NCI-H2171 treated with DMSO at 0.1 percent for 48 hours (cell line): ENCODE measurements around the gene LENG8.
"Not testable (repeated sequence)": the region's sequence is repeated elsewhere in the genome, so short reads cannot be mapped to it uniquely, and the experiment has no call there.

Source experiments
- DNase-seq: peaks from one replicate; lab custom pipeline; 2025; lab: John Stamatoyannopoulos, UW

The LENG8 gene

DNA sequence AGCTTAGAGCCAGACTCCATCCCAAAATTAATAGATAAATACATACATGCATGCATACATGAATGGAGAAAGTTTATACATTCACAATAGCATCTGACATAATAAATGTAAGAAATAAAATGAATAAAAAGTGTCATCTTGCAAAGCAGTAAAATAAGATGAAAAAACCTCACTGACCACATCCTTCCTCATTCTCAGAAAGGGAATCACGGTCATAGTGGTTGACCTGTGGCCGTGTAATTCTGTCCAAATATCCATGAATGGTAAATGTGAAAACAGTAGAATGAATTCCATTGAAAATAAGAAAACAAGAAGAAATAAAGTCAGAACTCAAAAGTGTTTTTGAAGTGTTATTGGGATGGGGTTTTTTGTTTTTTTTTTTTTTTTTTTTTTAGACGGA is 33.9 kb downstream of the LENG8 start:
- no peak for DNase-seq

DNA sequence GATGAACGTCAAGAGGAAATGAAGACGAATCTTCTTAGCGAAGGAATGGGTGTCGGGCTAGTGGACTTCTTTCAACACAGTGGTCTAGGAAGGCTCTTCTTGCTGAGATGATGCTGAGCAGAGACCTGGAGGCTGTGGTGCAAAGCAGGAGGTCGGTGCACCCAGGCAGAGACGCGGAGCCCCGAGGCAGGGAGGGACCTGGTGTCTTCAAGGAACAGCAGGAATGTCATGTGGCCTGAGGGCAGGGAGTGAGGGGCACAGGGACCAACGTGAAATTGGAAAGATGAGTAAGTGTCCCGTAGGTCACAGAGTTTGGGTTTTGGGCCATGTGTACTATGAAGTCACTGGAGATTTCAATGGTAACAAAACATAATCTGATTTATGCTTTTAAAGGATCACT is 35.5 kb downstream of the LENG8 start:
- no peak for DNase-seq

DNA sequence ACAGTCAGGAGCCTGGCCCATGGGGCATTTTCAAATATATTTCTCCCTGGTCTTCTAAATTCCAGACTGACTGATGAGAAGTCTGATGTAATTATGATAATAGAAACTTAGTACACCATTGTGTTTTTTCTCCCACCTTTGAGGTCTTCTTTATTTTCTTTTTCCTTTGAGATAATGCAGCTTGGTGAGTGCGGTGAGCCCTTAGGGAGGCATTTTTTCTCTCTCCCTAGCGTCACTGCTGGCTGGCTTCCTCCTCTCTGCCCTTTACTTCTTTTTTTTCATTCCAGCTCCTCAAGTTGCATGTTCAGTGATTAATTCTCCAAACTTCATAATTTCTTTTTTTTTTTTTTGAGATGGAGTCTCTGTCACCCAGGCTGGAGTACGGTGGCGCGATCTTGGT is 36.9 kb downstream of the LENG8 start:
- no peak for DNase-seq

DNA sequence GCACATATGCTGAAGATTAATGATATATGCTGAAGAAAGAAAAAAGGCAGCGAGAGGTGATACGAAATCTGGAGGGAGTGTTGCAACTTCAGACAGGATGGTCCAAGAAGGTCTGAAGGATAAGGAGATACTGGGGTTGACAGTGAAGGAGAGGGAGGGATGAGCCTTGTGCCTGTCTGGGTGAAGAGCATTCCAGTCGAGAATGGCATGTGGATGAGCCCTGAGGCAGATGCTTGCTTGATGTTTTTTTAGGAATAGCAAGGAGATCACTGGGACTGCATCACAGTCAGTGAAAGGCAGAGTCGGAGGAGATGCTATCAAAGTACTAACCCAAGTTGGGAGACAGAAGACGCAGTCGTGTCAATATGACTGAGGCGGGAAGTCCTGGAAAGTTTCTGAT is 40.3 kb downstream of the LENG8 start:
- DNase-seq = no peak

DNA sequence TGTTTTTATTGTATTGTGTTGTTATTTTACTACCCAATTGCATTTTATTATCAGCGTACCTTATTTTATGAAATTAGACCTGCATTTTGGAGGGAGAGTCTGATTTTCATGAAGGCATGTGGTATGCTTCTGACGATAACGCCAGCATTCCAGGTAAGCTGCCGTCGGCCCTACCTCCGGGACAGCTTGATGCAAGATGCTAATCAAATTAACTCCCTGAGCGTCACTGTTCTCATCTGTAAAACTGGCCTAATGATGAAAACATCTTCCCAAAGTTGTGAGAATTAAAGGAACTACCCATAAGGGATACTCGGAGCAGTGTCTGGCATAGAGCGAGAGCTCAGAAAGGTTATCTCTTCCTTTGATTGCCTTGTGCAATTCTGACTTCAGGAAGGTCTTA is 40.8 kb downstream of the LENG8 start:
- no peak for DNase-seq

DNA sequence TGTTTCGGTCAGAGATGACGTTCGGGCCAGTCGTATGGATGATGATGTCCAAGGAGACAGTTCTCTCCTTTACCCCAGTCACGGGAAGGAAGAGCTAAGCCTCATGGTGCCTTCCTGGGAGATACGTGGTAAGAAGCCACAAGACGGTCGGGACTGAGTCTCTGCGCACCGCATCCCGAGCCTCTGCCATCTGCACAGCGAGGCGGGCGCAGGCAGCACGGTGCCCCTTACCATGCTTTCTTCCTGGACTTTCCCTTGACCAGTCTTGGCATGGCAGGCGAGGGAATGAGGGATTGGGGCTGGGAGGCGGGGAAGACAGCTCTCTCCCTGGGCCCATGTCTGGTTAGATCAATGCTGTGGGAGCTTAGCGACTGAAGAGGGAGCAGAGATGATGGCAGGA is 43.6 kb downstream of the LENG8 start:
- no peak for DNase-seq

DNA sequence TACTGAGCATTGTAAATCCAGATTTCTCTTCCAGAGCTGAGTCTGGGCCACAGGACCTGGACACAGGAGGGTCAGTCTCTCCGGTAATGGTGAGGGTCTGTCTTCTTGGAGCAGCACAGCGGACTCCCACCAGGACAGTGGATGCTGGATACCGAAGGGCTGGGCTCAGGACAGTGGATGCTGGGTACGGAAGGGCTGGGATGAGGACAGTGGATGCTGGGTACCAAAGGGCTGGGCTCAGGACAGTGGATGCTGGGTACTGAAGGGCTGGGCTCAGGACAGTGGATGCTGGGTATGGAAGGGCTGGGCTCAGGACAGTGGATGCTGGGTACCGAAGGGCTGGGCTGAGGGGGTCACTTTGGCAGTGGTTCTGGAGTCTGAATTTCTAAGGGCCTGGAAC is 44.1 kb downstream of the LENG8 start:
- not testable (repeated sequence) for DNase-seq

DNA sequence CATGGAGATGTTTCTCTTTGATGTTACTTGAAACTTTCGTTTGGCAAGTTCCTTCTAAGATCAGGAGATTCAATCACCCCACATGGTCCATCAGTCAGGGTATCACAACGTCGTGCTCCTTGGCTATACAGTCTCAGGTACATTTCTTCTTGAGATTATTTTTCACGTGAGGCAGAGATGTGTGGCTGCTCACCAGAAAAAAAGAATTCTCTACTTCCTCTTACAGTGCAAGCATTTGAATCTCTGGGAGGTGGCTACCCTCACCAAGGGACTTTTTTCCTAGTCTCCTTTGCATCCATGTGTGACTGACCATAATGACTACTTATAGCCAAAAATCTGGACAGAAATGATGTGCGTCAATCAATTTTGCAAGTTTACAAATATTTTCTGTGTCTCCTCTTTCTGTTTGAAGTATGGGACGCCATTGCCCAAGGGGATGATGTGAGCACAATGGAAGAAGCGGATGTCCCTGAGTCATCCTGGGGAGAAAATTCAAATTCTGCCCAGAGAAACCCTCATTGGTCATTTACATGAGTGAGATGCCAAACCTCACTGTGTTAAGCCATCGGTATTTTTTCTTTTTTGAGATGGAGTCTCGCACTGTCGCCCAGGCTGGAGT is 45.1 kb downstream of the LENG8 start:
- no peak for DNase-seq

DNA sequence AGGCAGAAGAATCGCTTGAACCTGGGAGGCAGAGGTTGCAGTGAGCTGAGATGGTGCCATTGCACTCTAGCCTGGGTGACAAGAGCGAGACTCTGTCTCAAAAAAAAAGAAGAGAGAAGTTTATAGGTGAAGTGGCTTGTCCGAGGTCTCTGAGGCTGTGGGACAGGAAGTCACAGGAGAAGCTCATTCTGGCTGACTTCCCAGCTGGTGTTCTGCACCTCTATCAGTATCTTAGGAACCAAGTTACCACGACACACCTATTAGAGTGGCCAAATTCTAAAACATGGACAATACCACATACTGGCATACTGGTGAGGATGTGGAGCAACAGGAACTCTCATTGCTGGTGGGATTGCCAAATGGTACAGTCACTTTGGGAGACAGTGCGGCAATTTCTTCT is 46.3 kb downstream of the LENG8 start:
- not testable (repeated sequence) for DNase-seq

DNA sequence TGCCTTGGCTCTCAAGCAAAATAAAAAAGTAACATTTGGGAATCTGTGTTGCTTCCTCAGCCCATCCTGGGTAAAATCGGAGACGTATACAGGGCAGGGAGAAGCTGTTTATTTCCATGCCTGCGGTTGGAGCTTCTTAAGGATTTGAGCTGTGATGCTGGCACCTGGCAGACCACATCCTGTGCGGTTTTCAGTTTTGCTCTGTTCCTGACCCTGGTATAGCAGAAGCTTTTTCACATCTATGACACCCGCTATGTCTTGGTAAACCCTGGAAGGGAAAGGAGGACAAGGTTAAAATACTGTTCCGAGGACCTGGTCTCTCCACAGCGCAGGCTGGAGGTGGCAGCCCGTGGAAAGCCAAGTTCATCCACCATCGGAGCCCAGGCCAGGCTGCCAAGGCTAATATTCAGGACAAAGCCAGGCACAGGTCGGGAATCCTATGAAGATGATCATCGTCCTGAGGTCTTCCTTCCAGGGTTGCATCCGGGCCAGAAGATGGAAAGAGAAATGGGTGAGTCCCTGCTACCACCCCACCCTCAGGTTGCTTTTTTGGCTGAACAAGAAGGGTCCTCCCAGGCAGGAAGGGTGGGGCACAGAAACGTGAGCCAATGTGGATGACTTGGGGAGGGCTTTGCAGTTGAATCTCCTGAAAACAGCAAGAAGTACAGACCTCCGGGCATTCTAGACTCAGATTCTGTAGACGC is 48.9 kb downstream of the LENG8 start:
- not testable (repeated sequence) for DNase-seq

DNA sequence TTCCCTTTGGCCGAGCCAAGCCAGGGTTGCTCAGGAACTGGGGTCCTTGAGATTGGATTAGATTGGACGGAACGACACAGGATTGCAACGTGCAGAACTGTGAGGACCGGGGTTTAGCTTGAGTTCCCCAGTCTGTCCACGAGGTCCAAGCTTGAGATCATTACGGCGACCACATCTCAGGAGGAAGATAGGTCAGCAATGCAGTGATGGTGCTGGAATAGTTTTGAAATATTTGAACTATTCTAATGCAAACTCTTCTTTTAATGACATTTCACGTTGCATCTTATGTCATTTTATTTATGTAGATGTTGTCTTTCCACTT is 49.4 kb downstream of the LENG8 start:
- not testable (repeated sequence) for DNase-seq

DNA sequence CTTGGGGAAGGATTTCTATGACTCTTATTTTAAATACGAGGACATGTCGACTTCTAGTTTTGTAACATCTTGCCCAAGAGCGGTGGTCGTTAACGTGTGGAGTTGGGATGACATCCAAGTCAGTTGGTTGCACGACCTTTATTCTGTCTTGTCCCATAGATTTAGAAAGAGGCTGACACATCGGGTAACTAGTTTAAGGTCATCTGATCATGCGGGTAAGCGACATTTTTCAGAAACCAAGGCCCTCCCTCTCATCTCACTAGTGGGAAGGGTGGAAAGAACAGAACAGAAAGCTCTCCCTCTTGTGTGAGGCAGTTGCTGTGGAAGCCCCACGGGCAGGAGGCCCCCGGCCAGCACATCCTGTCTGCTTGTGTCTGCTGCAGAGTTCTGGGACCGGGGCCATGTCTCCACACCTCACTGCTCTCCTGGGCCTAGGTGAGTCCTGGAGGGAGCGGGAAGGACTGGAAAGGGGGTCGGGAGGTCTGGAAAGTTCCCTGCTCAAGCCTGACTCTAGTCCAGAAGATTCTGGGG is 53.6 kb downstream of the LENG8 start, which contains the start of gene LAIR2:
Gene LAIR2, plus strand, starts transcription at position 314 of the 531 bp plus-strand sequence. Its CDS starts 88 bp downstream, at position 402.
- DNase-seq = no peak

DNA sequence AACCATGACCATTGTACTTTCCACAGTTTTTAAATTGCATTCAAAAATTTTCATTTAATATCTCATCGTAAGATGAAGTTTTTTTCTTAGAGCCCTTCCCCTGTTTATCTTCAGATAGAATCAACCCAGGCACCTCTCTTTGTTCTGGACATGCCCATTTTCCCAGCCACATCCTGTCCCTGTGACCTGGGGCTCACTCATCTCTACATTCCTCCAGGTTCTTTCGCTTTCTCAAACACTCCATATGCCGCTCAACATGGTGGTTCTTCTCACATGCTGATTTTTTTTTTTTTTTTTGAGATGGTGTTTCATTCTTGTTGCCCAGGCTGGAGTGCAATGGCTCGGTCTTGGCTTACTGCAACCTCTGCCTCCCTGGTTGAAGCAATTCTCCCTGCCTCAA is 56.5 kb downstream of the LENG8 start:
- not testable (repeated sequence) for DNase-seq

DNA sequence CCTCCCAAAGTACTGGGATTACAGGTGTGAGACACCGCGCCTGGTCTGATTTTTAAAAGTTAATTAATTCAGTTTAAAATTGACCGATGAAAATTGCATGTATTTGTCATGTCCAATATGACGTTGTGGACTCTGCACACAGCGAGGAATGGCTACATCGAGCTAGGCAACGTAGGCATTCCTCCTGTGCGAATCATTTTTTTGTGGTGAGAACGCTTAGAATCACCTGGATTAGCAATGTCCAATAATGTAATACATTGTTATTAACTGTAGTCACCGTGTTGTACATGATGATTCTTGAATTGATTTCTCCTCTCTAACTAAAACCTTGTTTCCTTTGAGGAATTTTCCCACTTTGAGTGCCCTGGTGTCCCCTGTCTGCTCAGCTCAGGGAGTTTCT is 57.1 kb downstream of the LENG8 start:
- DNase-seq = no peak

DNA sequence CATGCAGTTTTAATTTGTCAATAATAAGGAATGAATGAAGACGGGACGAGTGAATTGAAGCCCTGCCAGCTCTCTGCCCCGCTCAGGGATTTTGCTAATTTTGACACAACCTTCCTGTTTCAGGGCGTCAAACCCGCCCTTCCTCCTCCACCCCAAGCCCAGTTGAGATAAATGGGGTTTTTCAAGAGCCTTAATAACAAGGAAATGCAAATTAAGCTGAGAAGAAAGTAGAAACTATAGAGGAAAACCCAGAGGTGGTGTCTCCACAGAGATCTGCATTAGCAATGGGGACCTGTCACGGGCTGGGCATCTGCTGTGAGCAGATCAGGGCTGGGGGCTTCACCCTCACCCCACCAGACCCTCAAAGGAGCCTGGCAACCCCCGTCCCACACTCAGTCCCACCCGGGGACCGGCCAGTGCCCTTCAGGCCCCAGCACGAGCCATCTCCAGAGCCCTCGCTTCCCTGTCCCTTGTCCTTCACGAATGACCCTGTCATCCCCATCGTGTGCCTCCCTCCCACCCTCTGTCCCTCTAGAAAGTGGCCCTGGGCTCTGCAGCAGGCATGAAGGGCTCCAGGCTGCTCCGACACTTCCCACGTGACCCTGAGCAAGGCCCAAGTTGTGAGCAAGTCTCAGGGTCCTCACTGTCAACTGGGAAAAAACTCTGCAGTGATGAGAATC is 58.2 kb downstream of the LENG8 start:
- not testable (repeated sequence) for DNase-seq

DNA sequence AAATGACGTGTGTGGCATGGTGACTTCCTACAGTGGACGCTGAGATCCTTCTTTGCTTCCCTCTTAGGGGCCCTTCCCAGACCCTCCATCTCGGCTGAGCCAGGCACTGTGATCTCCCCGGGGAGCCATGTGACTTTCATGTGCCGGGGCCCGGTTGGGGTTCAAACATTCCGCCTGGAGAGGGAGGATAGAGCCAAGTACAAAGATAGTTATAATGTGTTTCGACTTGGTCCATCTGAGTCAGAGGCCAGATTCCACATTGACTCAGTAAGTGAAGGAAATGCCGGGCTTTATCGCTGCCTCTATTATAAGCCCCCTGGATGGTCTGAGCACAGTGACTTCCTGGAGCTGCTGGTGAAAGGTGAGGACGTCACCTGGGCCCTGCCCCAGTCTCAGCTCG is 58.8 kb downstream of the LENG8 start:
- no peak for DNase-seq

DNA sequence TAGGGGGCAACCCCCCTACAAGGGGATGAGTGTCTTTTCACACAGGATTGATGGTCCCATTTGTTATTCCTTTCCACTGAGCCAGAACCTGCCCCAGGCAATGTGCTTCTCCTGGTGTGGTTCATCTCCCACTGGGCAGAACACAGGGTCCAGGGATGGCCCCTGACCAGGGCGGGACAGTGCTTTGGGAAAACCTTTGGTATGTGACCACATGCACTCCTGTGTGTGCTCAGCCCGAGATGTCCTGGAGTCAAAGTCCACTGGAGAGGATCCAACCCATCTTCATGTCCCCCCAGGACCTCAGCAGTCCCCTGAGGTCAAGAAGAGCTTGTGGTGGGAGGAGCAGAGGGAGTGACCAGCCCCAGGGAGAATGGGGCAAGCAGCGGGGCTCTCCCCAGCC is 59.5 kb downstream of the LENG8 start:
- not testable (repeated sequence) for DNase-seq

DNA sequence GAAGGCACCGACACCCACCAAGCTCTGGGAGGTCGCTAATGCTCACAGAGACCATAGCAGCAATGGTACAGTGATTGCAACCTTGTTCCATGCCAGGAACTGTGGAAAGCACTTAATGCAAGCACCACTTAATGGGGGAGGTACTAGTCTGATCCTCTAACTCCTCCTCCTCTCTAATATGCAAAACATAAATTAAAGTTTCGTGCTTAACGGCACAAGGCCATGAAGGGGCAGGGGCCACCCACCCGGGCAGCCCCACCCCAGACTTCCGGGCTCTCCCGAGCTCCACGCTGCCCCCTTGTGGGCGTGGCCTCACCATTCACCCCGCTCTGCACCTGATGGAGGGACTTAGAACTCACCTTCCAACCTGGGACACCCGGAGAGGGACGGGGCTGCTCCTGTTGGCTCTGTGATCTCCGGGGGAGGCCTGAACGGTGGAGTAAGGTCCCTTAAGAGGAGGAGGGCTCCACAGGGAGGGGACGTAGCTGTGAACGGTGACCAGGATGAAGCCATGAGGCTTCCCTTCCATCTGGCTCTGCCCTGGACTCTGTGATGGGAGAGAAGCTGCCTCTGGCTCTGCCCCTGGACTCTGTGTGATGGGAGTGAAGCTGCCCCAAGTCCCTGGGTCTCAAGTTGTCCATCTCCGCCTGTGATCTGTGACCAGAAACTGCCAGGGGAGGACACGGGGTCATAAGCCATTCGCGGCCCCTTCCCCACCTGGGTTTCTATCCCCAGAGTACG is 60.4 kb downstream of the LENG8 start:
- DNase-seq = not testable (repeated sequence)
